Measurements from ENCODE around the gene AMOTL1. TPM values are rescaled to one million over a fixed set of nuclear protein-coding genes. Genes with fewer than 3 reads are reported as not detected.

AMOTL1 gene
- total RNA-seq, 1 experiment from 2014 or later, result 32.6 TPM

GRCh38 chr11:94864506-94865045, 96.4 kb downstream of the AMOTL1 start:
- POLR2A ChIA-PET (ENCODE audit: unreplicated experiment), result interaction anchor here (0.6 kb wide), 1 partner anchor 847 kb away, joined by 3 read pairs; no protein-coding TSS in a partner anchor
- Histone ChIP-seq H3K27me3 (ENCODE audit: low read length) (no peaks in the 10 kb centered on the region), H3K27ac (ENCODE audit: low read length) (no peak overlapping the region), H3K4me2 (ENCODE audit: low read length) (no peak overlapping the region), H3K9me3 (ENCODE audit: low read length) (no peaks in the 10 kb centered on the region), H4K20me1 (ENCODE audit: low read length) (no peaks in the 10 kb centered on the region), H3K4me3 (ENCODE audit: low read length) (no peak overlapping the region), H3K9ac (ENCODE audit: low read length) (no peak overlapping the region), H3F3A (ENCODE audit: low read length, unreplicated experiment) (no peaks in the 10 kb centered on the region), H3K79me2 (ENCODE audit: low read length) (no peaks in the 10 kb centered on the region), H3K36me3 (ENCODE audit: low read depth, low read length) (peaks cover 48% of the 10 kb centered on the region), H3K4me1 (ENCODE audit: insufficient read depth, low read length) (no peaks in the 10 kb centered on the region), H3K9me2 (replicated peaks; ENCODE audit: low read length) (no peaks in the 10 kb centered on the region), H2AFZ (ENCODE audit: low read length) (no peak overlapping the region)
- DNase-seq (no peak), ATAC-seq (no peak)
- intact Hi-C loops (cut with micrococcal nuclease), result no loop called here
- CTCF ChIA-PET, result no interaction called here
- TF ChIP-seq EZH2phosphoT487 (IDR thresholded peaks at IDR 0.05; ENCODE audit: borderline replicate concordance, low read length) (no peak), CTCF (conservative IDR thresholded peaks at IDR 0.05; ENCODE audit: low read depth, low read length) (no peak), EZH2 (IDR thresholded peaks at IDR 0.05; ENCODE audit: low read length, unreplicated experiment) (no peak)
- no TSS peak for BruUV-seq (replicated peaks)

- BruUV-seq (replicated peaks), result no TSS peak
- Histone ChIP-seq H3K79me2 (ENCODE audit: low read length) (no peaks in the 10 kb centered on the region), H3K9me2 (replicated peaks; ENCODE audit: low read length) (no peaks in the 10 kb centered on the region), H3K27me3 (ENCODE audit: low read length) (no peaks in the 10 kb centered on the region), H3K36me3 (ENCODE audit: low read depth, low read length) (peaks cover 44% of the 10 kb centered on the region), H3K4me2 (ENCODE audit: low read length) (no peak overlapping the region), H3K9ac (ENCODE audit: low read length) (no peak overlapping the region), H3K4me1 (ENCODE audit: insufficient read depth, low read length) (no peaks in the 10 kb centered on the region), H3F3A (ENCODE audit: low read length, unreplicated experiment) (no peaks in the 10 kb centered on the region), H3K4me3 (ENCODE audit: low read length) (no peak overlapping the region), H2AFZ (ENCODE audit: low read length) (no peak overlapping the region), H3K27ac (ENCODE audit: low read length) (no peak overlapping the region), H4K20me1 (ENCODE audit: low read length) (no peaks in the 10 kb centered on the region), H3K9me3 (ENCODE audit: low read length) (no peaks in the 10 kb centered on the region)
- TF ChIP-seq EZH2phosphoT487 (IDR thresholded peaks at IDR 0.05; ENCODE audit: borderline replicate concordance, low read length) (no peak), EZH2 (IDR thresholded peaks at IDR 0.05; ENCODE audit: low read length, unreplicated experiment) (no peak), CTCF (conservative IDR thresholded peaks at IDR 0.05; ENCODE audit: low read depth, low read length) (no peak)
- ATAC-seq, result no peak
- intact Hi-C loops (cut with micrococcal nuclease), result no loop called here
- DNase-seq, result no peak
- ChIA-PET POLR2A (ENCODE audit: unreplicated experiment) (no interaction called here), CTCF (no interaction called here)
Observed at GRCh38 chr11:94866231-94866822, 98.2 kb downstream of the AMOTL1 start.
